NT2/D1 (cell line): ENCODE results near the gene LENG1.

ENCODE experiments used
- SUZ12 ChIP-seq: IDR thresholded peaks from 2 replicates; pipeline ENCODE4 v1.6.1; 2011; ENCODE audit not compliant: insufficient read length, insufficient read depth; ENCODE audit errors: extremely low read depth
- YY1 ChIP-seq: IDR thresholded peaks from 2 replicates; pipeline ENCODE4 v1.6.1; 2011; ENCODE audit not compliant: insufficient read length, insufficient read depth

DNA sequence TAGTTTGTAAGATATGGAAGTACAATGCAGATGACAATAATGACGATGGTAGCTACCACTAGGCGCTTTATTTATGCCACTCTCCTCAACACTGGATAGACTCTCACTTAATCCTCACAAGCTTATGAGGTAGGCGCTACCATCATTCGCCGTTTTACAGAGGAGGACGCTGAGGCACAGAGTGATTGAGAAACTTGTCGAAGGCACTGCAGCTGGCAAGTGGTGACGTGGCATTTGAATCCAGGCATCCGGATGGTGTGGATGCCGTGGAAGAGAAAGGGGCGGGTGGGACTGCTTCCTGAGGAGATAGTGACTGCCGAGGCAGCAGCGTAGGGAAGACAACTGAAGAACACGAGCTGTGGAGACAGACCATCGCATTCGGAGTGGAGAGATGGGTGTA, 39.9 kb upstream of the LENG1 start:
- TF ChIP-seq SUZ12 = no peak
- TF ChIP-seq YY1 = no peak
